GM12873 (cell line): ENCODE data around the gene HAP1.

ENCODE experiments used
- CTCF ChIP-seq: IDR thresholded peaks from 2 replicates; pipeline ENCODE4 v1.5.1; 2012; ENCODE audit warnings: low read depth, mild to moderate bottlenecking, moderate library complexity, low read length, control low read depth; ENCODE audit not compliant: insufficient read depth; ENCODE audit errors: missing control alignments

Gene HAP1

GRCh38 chr17:41707803-41708669 lies 26.4 kb downstream of the HAP1 start:
- no peak for TF ChIP-seq CTCF

- TF ChIP-seq CTCF, result no peak
These were observed 29.0 kb downstream of the HAP1 start for GRCh38 chr17:41705271-41705991.

GRCh38 chr17:41702712-41703111 lies 31.7 kb downstream of the HAP1 start:
- no peak for TF ChIP-seq CTCF

GRCh38 chr17:41697122-41697962 lies 37.1 kb downstream of the HAP1 start:
- no peak for TF ChIP-seq CTCF

GRCh38 chr17:41695954-41696757 lies 38.3 kb downstream of the HAP1 start:
- peak; percentile 85 for TF ChIP-seq CTCF

- TF ChIP-seq CTCF, result no peak
These were observed 39.2 kb downstream of the HAP1 start for GRCh38 chr17:41695134-41695661.
